Vagina (tissue), 2 donors: ENCODE measurements around the gene TRANK1. TPM values are rescaled to one million over a fixed set of nuclear protein-coding genes. Genes with fewer than 3 reads are reported as not detected.

Experiments used
- DNase-seq, 2 donors: peaks; one replicate each; pipeline ENCODE4 v3.0.0-alpha.2; 2017; ENCODE audit errors: extremely low spot score in 2 of 2
- H3K27ac ChIP-seq: fragments of 200-600 bp; sonication (generic); one replicate; pipeline ENCODE4 v1.5.1; 2019
- H3K27me3 ChIP-seq: fragments of 200-600 bp; sonication (generic); one replicate; pipeline ENCODE4 v1.5.1; 2019
- H3K36me3 ChIP-seq, 2 donors: fragments of 200-600 bp; sonication (generic); one replicate each; pipeline ENCODE4 v1.5.1; 2017 to 2019
- H3K4me1 ChIP-seq: fragments of 200-600 bp; sonication (generic); one replicate; pipeline ENCODE4 v1.5.1; 2019
- H3K4me3 ChIP-seq, 2 donors: fragments of 200-600 bp; sonication (generic); 1 replicate in 1 of 2; 2 replicates in 1 of 2; pipeline ENCODE4 v1.5.1; 2016 to 2019
- H3K9me3 ChIP-seq: fragments of 200-600 bp; sonication (generic); one replicate; pipeline ENCODE4 v1.5.1; 2019
- CTCF ChIP-seq, 3 experiments: fragments of 450-650 bp in 2 of 3; fragments of 200-600 bp in 1 of 3; sonication (generic) in 1 of 3; IDR thresholded peaks; one replicate each; pipeline ENCODE4 v1.5.1; 2017 to 2019; ENCODE audit warnings: antibody characterized with exemption in 3 of 3, mild to moderate bottlenecking in 2 of 3, moderate library complexity in 2 of 3
- POLR2A ChIP-seq, 2 donors: fragments of 450-650 bp; IDR thresholded peaks; one replicate each; pipeline ENCODE4 v1.6.1; 2017; ENCODE audit warnings: antibody characterized with exemption in 2 of 2, mild to moderate bottlenecking in 2 of 2, moderate library complexity in 2 of 2
- POLR2AphosphoS5 ChIP-seq, 2 donors: sonication (generic); formaldehyde crosslinking; IDR thresholded peaks; one replicate each; pipeline ENCODE4 v1.9.0; 2017; ENCODE audit warnings: antibody characterized with exemption in 2 of 2, mild to moderate bottlenecking in 2 of 2, low read depth in 1 of 2; ENCODE audit not compliant: insufficient read depth in 1 of 2
- intact Hi-C: fragments of 100-400 bp; cut with DNase I; formaldehyde crosslinking; loops from one replicate; pipeline ENCODE4 v1.15.1; 2023
- total RNA-seq: library from RNA; depleted of rRNA; stranded (reverse); fragments of >200 nt; gene quantifications from one replicate; pipeline ENCODE4 v1.2.3, GENCODE V29; 2016

The TRANK1 gene
- total RNA-seq, 1 donor from 2014 or later: 17.7 TPM

- peak in 1 of 2 donors; percentile 34 for DNase-seq
- no peak overlapping the region for H3K27ac ChIP-seq
- H3K9me3 ChIP-seq: no peaks in the 10 kb centered on the region
- no peaks in the 10 kb centered on the region for H3K36me3 ChIP-seq
- H3K4me3 ChIP-seq: no peak overlapping the region
- H3K4me1 ChIP-seq: peaks cover 10% of the 10 kb centered on the region
- no peaks in the 10 kb centered on the region for H3K27me3 ChIP-seq
- intact Hi-C loops: no loop called here
- no peak for TF ChIP-seq CTCF (IDR thresholded peaks at IDR 0.05)
- no peak for TF ChIP-seq POLR2AphosphoS5 (IDR thresholded peaks at IDR 0.05; ENCODE audit: insufficient read depth in 1 of 2, low read depth in 1 of 2)
- TF ChIP-seq POLR2A (IDR thresholded peaks at IDR 0.05): no peak
Observed at GRCh38 chr3:36814776-36815175, 130.1 kb downstream of the TRANK1 start.

- TF ChIP-seq CTCF (IDR thresholded peaks at IDR 0.05) (no peak), POLR2A (IDR thresholded peaks at IDR 0.05) (no peak)
- no peak for DNase-seq
- no peak overlapping the region for H3K27ac ChIP-seq
Observed at GRCh38 chr3:36814066-36814717, 130.7 kb downstream of the TRANK1 start.

GRCh38 chr3:36813305-36813704, 131.5 kb downstream of the TRANK1 start:
- no peaks in the 10 kb centered on the region for H3K36me3 ChIP-seq
- no peak overlapping the region for H3K4me3 ChIP-seq
- no peak for TF ChIP-seq POLR2A (IDR thresholded peaks at IDR 0.05)
- no peak for TF ChIP-seq CTCF (IDR thresholded peaks at IDR 0.05)
- TF ChIP-seq POLR2AphosphoS5 (IDR thresholded peaks at IDR 0.05; ENCODE audit: insufficient read depth in 1 of 2, low read depth in 1 of 2): no peak
- H3K27me3 ChIP-seq: no peaks in the 10 kb centered on the region
- no peak overlapping the region for H3K27ac ChIP-seq
- no peak for DNase-seq
- intact Hi-C loops: no loop called here
- peaks cover 10% of the 10 kb centered on the region for H3K4me1 ChIP-seq
- H3K9me3 ChIP-seq: no peaks in the 10 kb centered on the region

More at GRCh38 chr3:36814066-36814717, 130.7 kb downstream of the TRANK1 start:
- Histone ChIP-seq H3K9me3 (no peaks in the 10 kb centered on the region), H3K4me3 (no peak overlapping the region), H3K27me3 (no peaks in the 10 kb centered on the region), H3K4me1 (peaks cover 10% of the 10 kb centered on the region), H3K36me3 (no peaks in the 10 kb centered on the region)
- intact Hi-C loops: no loop called here

- Histone ChIP-seq H3K27ac (no peak overlapping the region), H3K27me3 (no peaks in the 10 kb centered on the region), H3K4me3 (no peak overlapping the region), H3K4me1 (peaks cover 10% of the 10 kb centered on the region), H3K9me3 (no peaks in the 10 kb centered on the region), H3K36me3 (no peaks in the 10 kb centered on the region)
- TF ChIP-seq POLR2A (IDR thresholded peaks at IDR 0.05) (no peak), POLR2AphosphoS5 (IDR thresholded peaks at IDR 0.05; ENCODE audit: insufficient read depth in 1 of 2, low read depth in 1 of 2) (no peak), CTCF (IDR thresholded peaks at IDR 0.05) (no peak)
- intact Hi-C loops: no loop called here
- DNase-seq: peak in 1 of 2 donors; percentile 28
Observed at GRCh38 chr3:36812240-36812639, 132.6 kb downstream of the TRANK1 start.

GRCh38 chr3:36811768-36812167, 133.1 kb downstream of the TRANK1 start:
- Histone ChIP-seq H3K9me3 (no peaks in the 10 kb centered on the region), H3K4me1 (peaks cover 10% of the 10 kb centered on the region), H3K27ac (no peak overlapping the region), H3K27me3 (no peaks in the 10 kb centered on the region), H3K36me3 (no peaks in the 10 kb centered on the region), H3K4me3 (no peak overlapping the region)
- DNase-seq: no peak
- TF ChIP-seq CTCF (IDR thresholded peaks at IDR 0.05) (no peak), POLR2A (IDR thresholded peaks at IDR 0.05) (no peak), POLR2AphosphoS5 (IDR thresholded peaks at IDR 0.05; ENCODE audit: insufficient read depth in 1 of 2, low read depth in 1 of 2) (no peak)
- intact Hi-C loops: no loop called here
